ENCODE measurements around the gene KCNK17.

GRCh38 chr6:39333644-39334438, 19.6 kb upstream of the KCNK17 start:
- TF ChIP-seq CTCF (IDR thresholded peaks at IDR 0.05), result no peak
- TF ChIP-seq POLR2A (IDR thresholded peaks at IDR 0.05), result no peak
